Mucosa of descending colon (tissue), 3 donors: ENCODE results near the gene DYNC1LI2. TPM values are rescaled to one million over a fixed set of nuclear protein-coding genes. Genes with fewer than 3 reads are reported as not detected.

Experiments used
- ATAC-seq: fragments of 200-7000 bp; cut with Tn5 transposase; one replicate; pipeline ENCODE4 v1.9.1; 2020; ENCODE audit warnings: mild to moderate bottlenecking, moderate library complexity
- DNase-seq, 3 donors: peaks; one replicate each; pipeline ENCODE4 v3.0.0-alpha.2; 2020
- H3K36me3 ChIP-seq: fragments of 200-600 bp; one replicate; pipeline ENCODE4 v1.8.0; 2021; ENCODE audit warnings: low read depth, mild to moderate bottlenecking
- H3K4me1 ChIP-seq: fragments of 200-600 bp; one replicate; pipeline ENCODE4 v1.8.0; 2021; ENCODE audit warnings: low read depth, mild to moderate bottlenecking
- H3K4me3 ChIP-seq: fragments of 200-600 bp; one replicate; pipeline ENCODE4 v1.8.0; 2021; ENCODE audit warnings: mild to moderate bottlenecking
- H3K9me3 ChIP-seq: fragments of 200-600 bp; one replicate; pipeline ENCODE4 v1.8.0; 2021; ENCODE audit warnings: mild to moderate bottlenecking
- intact Hi-C, 2 donors: fragments of 100-400 bp; cut with DNase I in 1 of 2; cut with micrococcal nuclease in 1 of 2; formaldehyde crosslinking; loops; one replicate each; pipeline versions ENCODE4 v1.11.0 to v1.11.1; 2022; cut with DNase I, micrococcal nuclease
- total RNA-seq, 3 donors: library from RNA; stranded (reverse); fragmentation: NEBNext Ultra II Directional in 2 of 3; extraction: Animal tissue kit (Norgen Biotek cat#: 25700) in 2 of 3; gene quantifications; one replicate each; pipeline versions ENCODE4 v1.2.1 to v1.2.4, GENCODE V29; 2021 to 2023
- TF ChIP-seq, protein P1 (sequence below): fragments of 200-600 bp; IDR thresholded peaks from one replicate; pipeline ENCODE4 v1.8.0; 2022; ENCODE audit warnings: antibody characterized with exemption, mild to moderate bottlenecking
- donor health status: DM: no; HTN: no; CAD: no; lungs with moderate emphysema.
- donor health status: DM: no; HTN: no; CAD: no.
- donor health status: DM: no; HTN: yes; CAD: no.

The DYNC1LI2 gene
- total RNA-seq, 3 donors from 2014 or later, result 153 to 249 (median 217) TPM

DNA sequence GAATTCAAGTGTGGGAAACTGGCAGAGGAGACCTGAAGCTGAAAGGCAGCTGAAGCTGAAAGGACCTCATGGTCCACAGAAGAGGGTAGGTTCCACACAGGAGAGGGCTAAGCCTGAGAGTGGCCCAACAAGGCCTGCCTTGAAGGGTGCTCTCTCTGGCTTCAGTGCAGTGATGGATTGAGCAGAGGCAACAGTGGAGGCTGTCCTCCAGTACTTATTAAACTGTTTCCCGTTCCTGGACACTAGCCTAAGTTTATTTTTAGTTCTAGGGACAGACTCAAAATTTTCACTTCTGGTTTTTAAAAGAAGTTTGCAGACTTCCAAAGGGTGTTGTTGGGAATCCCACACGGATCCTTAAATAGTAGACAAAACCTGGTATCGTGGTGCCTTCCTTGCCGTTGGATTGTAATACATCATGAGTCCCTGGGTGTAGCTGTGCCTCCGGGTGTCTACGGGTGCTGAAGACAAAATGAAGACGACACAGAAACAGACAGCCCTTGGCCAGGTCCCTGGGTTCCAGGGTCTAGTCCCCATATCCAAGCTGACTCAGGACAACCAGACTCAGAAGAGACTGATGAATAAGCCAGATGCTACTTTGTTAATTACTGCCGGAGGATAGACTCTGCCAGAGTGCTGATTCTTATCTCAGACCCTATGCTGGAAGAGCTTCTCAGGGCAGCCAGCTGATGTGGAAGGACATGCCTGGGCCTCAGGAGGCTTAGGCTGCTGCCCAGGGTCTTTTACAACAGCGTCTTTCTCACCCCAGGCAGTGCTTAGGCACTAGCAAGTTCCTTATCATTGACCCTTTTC is 47.8 kb downstream of the DYNC1LI2 start:
- Histone ChIP-seq H3K36me3 (no peaks in the 10 kb centered on the region), H3K4me1 (peaks cover 14% of the 10 kb centered on the region), H3K4me3 (no peak overlapping the region), H3K9me3 (no peaks in the 10 kb centered on the region)
- ATAC-seq (no peak), DNase-seq (no peak)
- TF ChIP-seq, protein P1, sequence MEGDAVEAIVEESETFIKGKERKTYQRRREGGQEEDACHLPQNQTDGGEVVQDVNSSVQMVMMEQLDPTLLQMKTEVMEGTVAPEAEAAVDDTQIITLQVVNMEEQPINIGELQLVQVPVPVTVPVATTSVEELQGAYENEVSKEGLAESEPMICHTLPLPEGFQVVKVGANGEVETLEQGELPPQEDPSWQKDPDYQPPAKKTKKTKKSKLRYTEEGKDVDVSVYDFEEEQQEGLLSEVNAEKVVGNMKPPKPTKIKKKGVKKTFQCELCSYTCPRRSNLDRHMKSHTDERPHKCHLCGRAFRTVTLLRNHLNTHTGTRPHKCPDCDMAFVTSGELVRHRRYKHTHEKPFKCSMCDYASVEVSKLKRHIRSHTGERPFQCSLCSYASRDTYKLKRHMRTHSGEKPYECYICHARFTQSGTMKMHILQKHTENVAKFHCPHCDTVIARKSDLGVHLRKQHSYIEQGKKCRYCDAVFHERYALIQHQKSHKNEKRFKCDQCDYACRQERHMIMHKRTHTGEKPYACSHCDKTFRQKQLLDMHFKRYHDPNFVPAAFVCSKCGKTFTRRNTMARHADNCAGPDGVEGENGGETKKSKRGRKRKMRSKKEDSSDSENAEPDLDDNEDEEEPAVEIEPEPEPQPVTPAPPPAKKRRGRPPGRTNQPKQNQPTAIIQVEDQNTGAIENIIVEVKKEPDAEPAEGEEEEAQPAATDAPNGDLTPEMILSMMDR, result no peak
- intact Hi-C loops, result no loop called here

- no peak for DNase-seq
- no peak for ATAC-seq
Measured at GRCh38 chr16:66701516-66701915, 49.9 kb downstream of the DYNC1LI2 start.

GRCh38 chr16:66701026-66701425 is 50.4 kb downstream of the DYNC1LI2 start:
- no peak for DNase-seq
- Histone ChIP-seq H3K4me1 (peaks cover 6% of the 10 kb centered on the region), H3K9me3 (no peaks in the 10 kb centered on the region), H3K4me3 (no peak overlapping the region), H3K36me3 (no peaks in the 10 kb centered on the region)
- no peak for ATAC-seq
- TF ChIP-seq, protein P1, result no peak
- intact Hi-C loops, result no loop called here

More at GRCh38 chr16:66701516-66701915, 49.9 kb downstream of the DYNC1LI2 start:
- Histone ChIP-seq H3K4me1 (peaks cover 10% of the 10 kb centered on the region), H3K9me3 (no peaks in the 10 kb centered on the region), H3K36me3 (no peaks in the 10 kb centered on the region), H3K4me3 (no peak overlapping the region)
- intact Hi-C loops, result no loop called here
- TF ChIP-seq, protein P1, result no peak

- H3K4me3 ChIP-seq, result no peak overlapping the region
- no peaks in the 10 kb centered on the region for H3K36me3 ChIP-seq
- intact Hi-C loops, result no loop called here
- DNase-seq, result no peak
- ATAC-seq, result no peak
- TF ChIP-seq, protein P1, result no peak
- H3K4me1 ChIP-seq, result peaks cover 11% of the 10 kb centered on the region
- no peaks in the 10 kb centered on the region for H3K9me3 ChIP-seq
Measured at GRCh38 chr16:66699898-66700297, 51.5 kb downstream of the DYNC1LI2 start.

DNA sequence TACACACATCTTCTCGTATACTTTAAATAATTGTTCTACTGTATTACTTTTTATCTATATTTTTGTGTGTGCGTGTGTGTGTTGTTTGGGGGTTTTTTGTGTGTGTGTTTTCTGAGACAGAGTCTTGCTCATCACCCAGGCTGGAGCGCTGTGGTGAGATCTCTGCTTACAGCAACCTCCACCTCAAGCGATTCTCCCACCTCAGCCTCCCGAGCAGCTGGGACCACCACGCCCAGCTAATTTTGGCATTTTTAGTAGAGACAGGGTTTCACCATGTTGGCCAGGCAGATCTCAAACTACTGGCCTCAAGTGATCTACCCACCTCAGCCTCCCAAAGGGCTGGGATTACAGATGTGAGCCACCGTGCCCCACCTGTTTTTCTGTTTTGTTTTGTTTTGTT is 53.4 kb downstream of the DYNC1LI2 start:
- intact Hi-C loops, result no loop called here
- H3K4me1 ChIP-seq, result peaks cover 23% of the 10 kb centered on the region
- no peaks in the 10 kb centered on the region for H3K36me3 ChIP-seq
- no peaks in the 10 kb centered on the region for H3K9me3 ChIP-seq
- H3K4me3 ChIP-seq, result no peak overlapping the region
- ATAC-seq, result no peak
- no peak for DNase-seq
- TF ChIP-seq, protein P1, result no peak
